GM12878 (cell line): ENCODE data around the gene COL15A1. TPM values are rescaled to one million over a fixed set of nuclear protein-coding genes. Genes with fewer than 3 reads are reported as not detected.

Experiments
- ATAC-seq: fragments of 200-7000 bp; cut with Tn5 transposase; 3 replicates; pipeline ENCODE4 v1.9.1; 2020; ENCODE audit warnings: mild to moderate bottlenecking, moderate library complexity
- BruUV-seq: library from RNA; stranded (reverse); fragments of 400-500 nt; replicated peaks from 2 replicates; lab custom pipeline; 2021; lab: Mats Ljungman, UMichigan
- CTCF ChIA-PET: fragments of 300-600 bp; sonication (Branson Sonifier 250); formaldehyde crosslinking; extraction: SDS; loops from one replicate; lab custom pipeline; 2021; ENCODE audit warnings: inconsistent platforms; lab: Yijun Ruan, JAX
- POLR2A ChIA-PET: fragments of 350-600 bp; formaldehyde crosslinking; extraction: SDS; loops from one replicate; lab custom pipeline; 2021; ENCODE audit warnings: inconsistent platforms; lab: Charles Lee
- RAD21 ChIA-PET: fragments of 300-600 bp; sonication (Branson Sonifier 250); formaldehyde crosslinking; loops from one replicate; lab custom pipeline; 2023; ENCODE audit warnings: antibody characterized with exemption; ENCODE audit not compliant: unreplicated experiment; lab: Charles Lee
- SMC1A ChIA-PET: fragments of 300-600 bp; sonication (Branson Sonifier 250); formaldehyde crosslinking; loops from one replicate; lab custom pipeline; 2023; ENCODE audit not compliant: unreplicated experiment, uncharacterized antibody; lab: Charles Lee
- DNase-seq: peaks from one replicate; pipeline ENCODE4 v3.0.0-alpha.2; 2011; ENCODE audit warnings: low read depth, low spot score
- FAIRE-seq: peaks from 3 replicates; lab custom pipeline; 2011; peaks lifted over from hg19 to GRCh38; lab: Jason Lieb, UNC
- H2AFZ ChIP-seq: 2 replicates; pipeline ENCODE4 v1.6.0; 2011; ENCODE audit warnings: low read depth, low read length, control low read depth; ENCODE audit not compliant: control insufficient read depth
- H3K27ac ChIP-seq: 2 replicates; pipeline ENCODE4 v1.5.1; 2011; ENCODE audit warnings: control low read depth; ENCODE audit not compliant: control insufficient read depth, insufficient read depth
- H3K27me3 ChIP-seq, 2 experiments: replicated peaks in 1 of 2; 2 replicates each; pipeline versions ENCODE4 v1.6.0 to v1.6.1; 2011; ENCODE audit warnings: low read length in 1 of 2; ENCODE audit not compliant: control insufficient read depth in 2 of 2, insufficient read depth in 2 of 2
- H3K36me3 ChIP-seq, 2 experiments: 2 replicates each; pipeline ENCODE4 v1.5.1; 2011; ENCODE audit warnings: low read length in 1 of 2; ENCODE audit not compliant: control insufficient read depth in 2 of 2, insufficient read depth in 2 of 2
- H3K4me1 ChIP-seq: 2 replicates; pipeline ENCODE4 v1.6.1; 2011; ENCODE audit warnings: mild to moderate bottlenecking, low read length, moderate library complexity, mixed read lengths; ENCODE audit not compliant: control insufficient read depth, insufficient read depth
- H3K4me2 ChIP-seq: 2 replicates; pipeline ENCODE4 v1.6.0; 2011; ENCODE audit warnings: control low read depth; ENCODE audit not compliant: control insufficient read depth, insufficient read depth
- H3K4me3 ChIP-seq: fragments of 200-600 bp; sonication (generic); 2 replicates; pipeline ENCODE4 v1.5.1; 2016
- H3K79me2 ChIP-seq: 2 replicates; pipeline ENCODE4 v1.6.0; 2011; ENCODE audit warnings: low read length; ENCODE audit not compliant: control insufficient read depth, insufficient read depth
- H3K9ac ChIP-seq: 2 replicates; pipeline ENCODE4 v1.8.0; 2011; ENCODE audit warnings: low read length, control low read depth, mixed read lengths; ENCODE audit not compliant: control insufficient read depth, insufficient read depth
- H3K9me3 ChIP-seq: replicated peaks from 3 replicates; pipeline ENCODE4 v1.5.1; 2011; ENCODE audit warnings: mild to moderate bottlenecking, low read length; ENCODE audit not compliant: control insufficient read depth, insufficient read depth
- H4K20me1 ChIP-seq: 2 replicates; pipeline ENCODE4 v1.6.0; 2011; ENCODE audit not compliant: control insufficient read depth, insufficient read depth
- CBFB ChIP-seq: IDR thresholded peaks from 2 replicates; pipeline ENCODE4 v1.6.1; 2016; ENCODE audit warnings: antibody characterized with exemption, low read depth
- ELK1 ChIP-seq: IDR thresholded peaks from 2 replicates; pipeline ENCODE4 v1.6.1; 2012; ENCODE audit warnings: low read depth, low read length, improper control_type of control experiment
- RAD21 ChIP-seq: IDR thresholded peaks from 2 replicates; pipeline ENCODE4 v1.6.1; 2011; ENCODE audit warnings: mild to moderate bottlenecking, low read depth, low read length, moderate library complexity; ENCODE audit not compliant: insufficient read depth
- RFX5 ChIP-seq: IDR thresholded peaks from 2 replicates; pipeline ENCODE4 v1.6.1; 2011; ENCODE audit warnings: low read depth, low read length, improper control_type of control experiment
- SKIL ChIP-seq: fragments of 450-650 bp; IDR thresholded peaks from 2 replicates; pipeline ENCODE4 v1.6.1; 2017; ENCODE audit warnings: mild to moderate bottlenecking, low read depth, inconsistent platforms; ENCODE audit not compliant: poor library complexity, severe bottlenecking
- SMAD1 ChIP-seq: fragments of 450-650 bp; IDR thresholded peaks from 2 replicates; pipeline ENCODE4 v1.6.1; 2018; ENCODE audit warnings: mild to moderate bottlenecking, low read depth; ENCODE audit not compliant: partially characterized antibody
- SMAD5 ChIP-seq: IDR thresholded peaks from 2 replicates; pipeline ENCODE4 v1.6.1; 2016; ENCODE audit warnings: antibody characterized with exemption, low read depth
- SMARCA5 ChIP-seq: fragments of 450-650 bp; IDR thresholded peaks from 2 replicates; pipeline ENCODE4 v1.6.1; 2017; ENCODE audit warnings: mild to moderate bottlenecking
- SMC3 ChIP-seq: IDR thresholded peaks from 2 replicates; pipeline ENCODE4 v1.6.1; 2011; ENCODE audit warnings: low read length, improper control_type of control experiment, borderline replicate concordance
- TAF1 ChIP-seq: IDR thresholded peaks from 2 replicates; pipeline ENCODE4 v1.6.1; 2011; ENCODE audit warnings: mild to moderate bottlenecking, low read depth, low read length, borderline replicate concordance
- WRNIP1 ChIP-seq: IDR thresholded peaks from 2 replicates; pipeline ENCODE4 v1.6.1; 2011; ENCODE audit warnings: low read depth, low read length, improper control_type of control experiment, borderline replicate concordance
- ZBED1 ChIP-seq: IDR thresholded peaks from 2 replicates; pipeline ENCODE4 v1.6.1; 2016; ENCODE audit warnings: borderline replicate concordance
- WGBS: methylation state at CpG from one replicate; pipeline ENCODE4 v1.1.6; 2016; ENCODE audit warnings: low lambda C conversion rate; ENCODE audit not compliant: insufficient replicate concordance, insufficient coverage; ENCODE audit errors: missing lambda C conversion rate; 5-methylcytosine and 5-hydroxymethylcytosine counted together
- in situ Hi-C: fragments of 300-500 bp; cut with MboI; formaldehyde crosslinking; loops from 9 replicates; pipeline ENCODE4 v1.14.3; 2018; ENCODE audit warnings: mixed read lengths
- intact Hi-C: fragments of 100-400 bp; cut with micrococcal nuclease; formaldehyde crosslinking; loops from one replicate; pipeline ENCODE4 v1.14.2; 2022; ENCODE audit not compliant: unreplicated experiment
- polyA plus RNA-seq, 11 experiments: library from polyadenylated mRNA; depleted of rRNA in 4 of 11; unstranded in 6 of 11; stranded (reverse) in 5 of 11; fragments of >200 nt; fragmentation: Nextera tagmentation in 4 of 11; fragmentation: Illumina TruSeq in 1 of 11; extraction: Ambion mirVana in 4 of 11; extraction: Trizol in 1 of 11; gene quantifications; 1 replicate in 1 of 11; 2 replicates in 10 of 11; pipeline versions ENCODE4 v1.2.1 to v1.2.3, GENCODE V29; 2011 to 2016; ENCODE audit warnings: inconsistent platforms in 2 of 11, missing spikeins in 2 of 11, low read depth in 1 of 11
- total RNA-seq, 4 experiments: library from RNA; depleted of rRNA in 3 of 4; stranded (reverse); fragments of >200 nt in 3 of 4; fragmentation: Illumina TruSeq in 1 of 4; extraction: Trizol in 1 of 4; gene quantifications; 2 replicates each; pipeline versions ENCODE4 v1.2.1 to v1.2.3, GENCODE V29; 2013 to 2021
- TF ChIP-seq, protein P1 (sequence below): fragments of 450-650 bp; IDR thresholded peaks from 2 replicates; pipeline ENCODE4 v1.6.1; 2018; ENCODE audit warnings: mild to moderate bottlenecking, low read depth, moderate library complexity; ENCODE audit not compliant: partially characterized antibody
- TF ChIP-seq, protein P2 (sequence below): fragments of 450-650 bp; conservative IDR thresholded peaks from 2 replicates; pipeline ENCODE4 v1.6.1; 2017; ENCODE audit warnings: mild to moderate bottlenecking, moderate library complexity
- TF ChIP-seq, protein P3 (sequence below): IDR thresholded peaks from 2 replicates; pipeline ENCODE4 v1.6.1; 2011; ENCODE audit warnings: low read depth, low read length, improper control_type of control experiment, borderline replicate concordance

The COL15A1 gene
- total and polyA plus RNA-seq, 10 of the 15 experiments (the other 5 are each of a cell fraction or from before 2014, with no cell fraction given) = 0.01 to 0.28 (median 0.06) TPM; not detected in 2

DNA sequence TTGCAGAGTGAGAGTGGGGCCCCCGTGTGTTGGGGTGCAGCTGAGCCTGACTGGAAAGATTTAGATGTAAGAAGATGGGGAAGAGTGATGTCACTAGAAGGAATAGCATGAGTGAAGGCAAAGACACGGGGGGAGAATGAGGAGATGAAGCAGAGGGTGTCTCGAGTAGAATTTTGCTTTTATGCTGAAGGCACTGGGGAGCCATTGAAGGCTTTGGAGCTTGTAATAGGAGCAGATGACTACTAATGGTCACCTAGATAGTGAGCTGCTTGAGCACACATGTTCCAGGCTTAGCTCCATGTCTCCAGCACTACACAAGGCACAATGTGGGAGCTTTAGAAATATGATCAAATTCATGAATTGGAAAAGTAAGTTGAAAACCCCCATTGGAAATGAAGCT is 32.1 kb downstream of the COL15A1 start:
- in situ Hi-C loops (no loop called here), intact Hi-C loops (loop anchor here (1.0 to 5.0 kb wide), 3 partner anchors 23 to 164 kb away; no protein-coding TSS in a partner anchor)
- no peak for DNase-seq
- CTCF ChIA-PET = interaction anchor here (1.0 to 8.4 kb wide), 7 partner anchors 9 to 165 kb away, joined by 3 to 123 read pairs (median 8); no protein-coding TSS in a partner anchor
- Histone ChIP-seq H3K9ac (no peak overlapping the region), H3K79me2 (no peaks in the 10 kb centered on the region), H3K4me2 (no peak overlapping the region), H2AFZ (no peak overlapping the region), H4K20me1 (peaks cover 5% of the 10 kb centered on the region; the same call in 1 of the 2 replicates), H3K36me3 (no peaks in the 10 kb centered on the region), H3K4me3 (no peak overlapping the region), H3K27me3 (peaks cover 7% of the 10 kb centered on the region in 2 experiments), H3K27ac (no peak overlapping the region), H3K9me3 (no peaks in the 10 kb centered on the region), H3K4me1 (no peaks in the 10 kb centered on the region; the same call in 1 of the 2 replicates)
- POLR2A ChIA-PET = no interaction called here
- BruUV-seq = no TSS peak
- RAD21 ChIA-PET = interaction anchor here (1.0 to 4.9 kb wide), 8 partner anchors 17 to 165 kb away, joined by 3 to 24 read pairs (median 4); no protein-coding TSS in a partner anchor
- 0% methylated on average over 3 of the region's 3 CpGs for WGBS
- SMC1A ChIA-PET = interaction anchor here (0.6 to 2.7 kb wide), 7 partner anchors 10 to 165 kb away, joined by 3 to 25 read pairs (median 4); no protein-coding TSS in a partner anchor
- FAIRE-seq = no peak
- TF ChIP-seq TAF1 = no peak
- TF ChIP-seq CBFB = no peak
- no peak for TF ChIP-seq RAD21
- TF ChIP-seq SMAD5 = no peak
- TF ChIP-seq, protein P1, sequence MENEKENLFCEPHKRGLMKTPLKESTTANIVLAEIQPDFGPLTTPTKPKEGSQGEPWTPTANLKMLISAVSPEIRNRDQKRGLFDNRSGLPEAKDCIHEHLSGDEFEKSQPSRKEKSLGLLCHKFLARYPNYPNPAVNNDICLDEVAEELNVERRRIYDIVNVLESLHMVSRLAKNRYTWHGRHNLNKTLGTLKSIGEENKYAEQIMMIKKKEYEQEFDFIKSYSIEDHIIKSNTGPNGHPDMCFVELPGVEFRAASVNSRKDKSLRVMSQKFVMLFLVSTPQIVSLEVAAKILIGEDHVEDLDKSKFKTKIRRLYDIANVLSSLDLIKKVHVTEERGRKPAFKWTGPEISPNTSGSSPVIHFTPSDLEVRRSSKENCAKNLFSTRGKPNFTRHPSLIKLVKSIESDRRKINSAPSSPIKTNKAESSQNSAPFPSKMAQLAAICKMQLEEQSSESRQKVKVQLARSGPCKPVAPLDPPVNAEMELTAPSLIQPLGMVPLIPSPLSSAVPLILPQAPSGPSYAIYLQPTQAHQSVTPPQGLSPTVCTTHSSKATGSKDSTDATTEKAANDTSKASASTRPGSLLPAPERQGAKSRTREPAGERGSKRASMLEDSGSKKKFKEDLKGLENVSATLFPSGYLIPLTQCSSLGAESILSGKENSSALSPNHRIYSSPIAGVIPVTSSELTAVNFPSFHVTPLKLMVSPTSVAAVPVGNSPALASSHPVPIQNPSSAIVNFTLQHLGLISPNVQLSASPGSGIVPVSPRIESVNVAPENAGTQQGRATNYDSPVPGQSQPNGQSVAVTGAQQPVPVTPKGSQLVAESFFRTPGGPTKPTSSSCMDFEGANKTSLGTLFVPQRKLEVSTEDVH = no peak
- no peak for TF ChIP-seq WRNIP1
- TF ChIP-seq RFX5 = no peak
- no peak for TF ChIP-seq ZBED1
- no peak for TF ChIP-seq ELK1
- TF ChIP-seq, protein P2, sequence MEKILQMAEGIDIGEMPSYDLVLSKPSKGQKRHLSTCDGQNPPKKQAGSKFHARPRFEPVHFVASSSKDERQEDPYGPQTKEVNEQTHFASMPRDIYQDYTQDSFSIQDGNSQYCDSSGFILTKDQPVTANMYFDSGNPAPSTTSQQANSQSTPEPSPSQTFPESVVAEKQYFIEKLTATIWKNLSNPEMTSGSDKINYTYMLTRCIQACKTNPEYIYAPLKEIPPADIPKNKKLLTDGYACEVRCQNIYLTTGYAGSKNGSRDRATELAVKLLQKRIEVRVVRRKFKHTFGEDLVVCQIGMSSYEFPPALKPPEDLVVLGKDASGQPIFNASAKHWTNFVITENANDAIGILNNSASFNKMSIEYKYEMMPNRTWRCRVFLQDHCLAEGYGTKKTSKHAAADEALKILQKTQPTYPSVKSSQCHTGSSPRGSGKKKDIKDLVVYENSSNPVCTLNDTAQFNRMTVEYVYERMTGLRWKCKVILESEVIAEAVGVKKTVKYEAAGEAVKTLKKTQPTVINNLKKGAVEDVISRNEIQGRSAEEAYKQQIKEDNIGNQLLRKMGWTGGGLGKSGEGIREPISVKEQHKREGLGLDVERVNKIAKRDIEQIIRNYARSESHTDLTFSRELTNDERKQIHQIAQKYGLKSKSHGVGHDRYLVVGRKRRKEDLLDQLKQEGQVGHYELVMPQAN = no peak
- no peak for TF ChIP-seq SMC3
- no peak for TF ChIP-seq SKIL
- no peak for TF ChIP-seq SMARCA5
- TF ChIP-seq, protein P3, sequence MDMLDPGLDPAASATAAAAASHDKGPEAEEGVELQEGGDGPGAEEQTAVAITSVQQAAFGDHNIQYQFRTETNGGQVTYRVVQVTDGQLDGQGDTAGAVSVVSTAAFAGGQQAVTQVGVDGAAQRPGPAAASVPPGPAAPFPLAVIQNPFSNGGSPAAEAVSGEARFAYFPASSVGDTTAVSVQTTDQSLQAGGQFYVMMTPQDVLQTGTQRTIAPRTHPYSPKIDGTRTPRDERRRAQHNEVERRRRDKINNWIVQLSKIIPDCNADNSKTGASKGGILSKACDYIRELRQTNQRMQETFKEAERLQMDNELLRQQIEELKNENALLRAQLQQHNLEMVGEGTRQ = no peak
- no peak for TF ChIP-seq SMAD1
- ATAC-seq = no peak
